Skeletal muscle cell (primary cell): ENCODE results near the gene NEAT1.
A peak's percentile ranks its signal among the peaks of the same experiment; 100 is the strongest.

Experiments
- DNase-seq: peaks from one replicate; pipeline ENCODE4 v3.0.0-alpha.2; 2010; ENCODE audit warnings: low read depth
- H3K4me3 ChIP-seq: 2 replicates; pipeline ENCODE4 v1.5.1; 2011; ENCODE audit warnings: low read depth, mild to moderate bottlenecking, control low read depth, low read length, moderate library complexity

Gene NEAT1

DNA sequence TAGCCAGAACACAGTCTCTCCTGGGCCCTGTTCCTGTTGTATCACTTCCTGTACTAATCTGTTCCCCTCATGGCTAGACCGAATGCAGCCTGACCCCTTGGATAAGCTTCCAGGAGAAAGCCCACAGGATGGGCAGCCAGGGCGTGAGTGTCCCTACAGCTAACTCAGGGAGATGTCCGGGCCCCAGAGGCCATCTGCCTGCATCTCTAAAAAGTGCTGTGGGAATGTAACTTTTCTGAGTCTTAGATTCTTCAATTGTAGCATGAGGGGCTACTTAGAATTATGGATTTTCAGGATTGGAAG is 68.5 kb downstream of the NEAT1 start:
- H3K4me3 ChIP-seq: no peak overlapping the region
- no peak for DNase-seq

GRCh38 chr11:65491614-65492386 is 69.2 kb downstream of the NEAT1 start:
- H3K4me3 ChIP-seq: no peak overlapping the region
- peak; percentile 98 for DNase-seq

GRCh38 chr11:65492387-65492636 is 69.7 kb downstream of the NEAT1 start:
- H3K4me3 ChIP-seq: no peak overlapping the region
- no peak for DNase-seq

- peak; percentile 75 for DNase-seq
- H3K4me3 ChIP-seq: no peak overlapping the region
These were observed 70.2 kb downstream of the NEAT1 start for GRCh38 chr11:65492637-65493366.

- H3K4me3 ChIP-seq: no peak overlapping the region
- DNase-seq: peak; percentile 88
These were observed 71.0 kb downstream of the NEAT1 start for GRCh38 chr11:65493367-65494176.
